HuH-7 (cell line): ENCODE measurements around the gene MX2.

Experiments
- DNase-seq: peaks from one replicate; pipeline ENCODE4 v3.0.0; 2011; ENCODE audit warnings: low spot score

Gene MX2

GRCh38 chr21:41438425-41439113 is 76.7 kb downstream of the MX2 start:
- no peak for DNase-seq

DNA sequence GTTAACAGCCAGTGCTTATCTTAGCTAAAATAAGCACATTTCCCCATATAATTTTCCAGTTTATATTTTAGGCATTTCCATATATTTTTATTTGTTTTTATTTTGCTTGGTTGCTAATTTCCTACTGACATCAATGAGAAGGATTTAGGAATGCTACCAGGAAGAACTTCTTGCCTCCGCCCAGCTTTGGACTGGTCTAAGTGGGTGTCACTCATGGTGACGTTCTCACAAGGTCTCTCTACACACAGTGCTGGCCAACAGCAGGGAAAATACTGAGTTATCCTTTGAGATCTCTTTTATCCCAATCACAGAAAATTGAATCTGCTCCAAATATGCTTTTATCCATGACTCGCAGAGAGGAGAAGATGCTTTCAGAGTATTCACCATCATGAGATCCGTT is 77.4 kb downstream of the MX2 start:
- no peak for DNase-seq

- no peak for DNase-seq
These were observed 79.7 kb downstream of the MX2 start for GRCh38 chr21:41441546-41441945.

DNA sequence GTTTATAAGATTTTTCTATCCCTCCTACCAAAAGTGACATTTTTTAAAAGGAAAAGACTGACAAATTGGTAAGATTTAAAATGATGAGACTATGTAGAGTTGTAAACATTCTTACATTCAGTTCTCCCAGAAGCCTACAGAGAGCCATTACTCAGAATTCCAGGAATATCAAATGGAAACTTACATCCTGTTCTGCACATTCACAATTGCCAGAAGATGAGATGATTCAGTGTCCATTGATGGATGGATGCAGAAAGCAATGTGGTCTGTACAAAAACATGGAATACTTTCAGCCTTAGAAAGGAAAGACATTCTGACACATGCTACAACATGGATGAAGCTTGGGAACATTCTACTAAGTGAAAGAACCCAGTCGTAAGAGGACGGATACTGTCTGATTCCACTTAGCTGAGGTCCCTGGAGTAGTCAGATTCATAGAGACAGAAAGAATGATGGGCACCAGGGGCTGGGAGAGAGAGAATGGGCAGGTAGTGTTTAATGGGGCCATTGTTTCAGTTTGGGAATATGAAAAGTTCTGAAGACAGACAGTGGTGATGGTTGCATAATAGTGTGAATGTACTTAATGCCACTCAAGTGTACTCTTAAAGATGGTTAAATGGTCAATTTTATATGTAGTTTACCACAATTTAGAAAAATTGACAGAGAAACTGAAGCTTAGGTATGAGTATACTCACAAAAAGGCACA is 80.8 kb downstream of the MX2 start:
- no peak for DNase-seq

- DNase-seq, result no peak
These were observed 81.7 kb downstream of the MX2 start for GRCh38 chr21:41443562-41443961.

- DNase-seq, result no peak
These were observed 83.1 kb downstream of the MX2 start for GRCh38 chr21:41444703-41445464.

- DNase-seq, result no peak
These were observed 83.6 kb downstream of the MX2 start for GRCh38 chr21:41445465-41445862.

GRCh38 chr21:41446586-41446985 is 84.8 kb downstream of the MX2 start:
- no peak for DNase-seq

DNA sequence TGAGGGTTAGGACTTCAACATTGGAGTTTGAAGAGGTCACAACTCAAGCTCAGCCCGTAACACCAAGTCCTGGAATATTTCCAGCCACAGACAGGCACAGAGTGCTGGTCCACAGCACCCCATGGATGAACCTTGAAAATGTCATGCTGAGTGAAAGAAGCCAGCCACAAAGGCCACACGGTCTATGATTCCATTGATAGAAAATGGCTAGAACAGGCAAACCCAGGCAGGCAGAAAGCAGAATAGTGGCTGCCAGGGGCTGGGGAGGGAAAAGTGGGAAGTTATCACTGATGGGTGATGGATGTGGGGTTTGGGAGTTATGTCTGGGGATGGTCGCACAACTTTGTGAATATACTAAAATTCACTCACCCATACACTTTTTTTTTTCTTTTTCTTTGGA is 85.5 kb downstream of the MX2 start:
- no peak for DNase-seq

- no peak for DNase-seq
These were observed 87.8 kb downstream of the MX2 start for GRCh38 chr21:41449613-41450012.

DNA sequence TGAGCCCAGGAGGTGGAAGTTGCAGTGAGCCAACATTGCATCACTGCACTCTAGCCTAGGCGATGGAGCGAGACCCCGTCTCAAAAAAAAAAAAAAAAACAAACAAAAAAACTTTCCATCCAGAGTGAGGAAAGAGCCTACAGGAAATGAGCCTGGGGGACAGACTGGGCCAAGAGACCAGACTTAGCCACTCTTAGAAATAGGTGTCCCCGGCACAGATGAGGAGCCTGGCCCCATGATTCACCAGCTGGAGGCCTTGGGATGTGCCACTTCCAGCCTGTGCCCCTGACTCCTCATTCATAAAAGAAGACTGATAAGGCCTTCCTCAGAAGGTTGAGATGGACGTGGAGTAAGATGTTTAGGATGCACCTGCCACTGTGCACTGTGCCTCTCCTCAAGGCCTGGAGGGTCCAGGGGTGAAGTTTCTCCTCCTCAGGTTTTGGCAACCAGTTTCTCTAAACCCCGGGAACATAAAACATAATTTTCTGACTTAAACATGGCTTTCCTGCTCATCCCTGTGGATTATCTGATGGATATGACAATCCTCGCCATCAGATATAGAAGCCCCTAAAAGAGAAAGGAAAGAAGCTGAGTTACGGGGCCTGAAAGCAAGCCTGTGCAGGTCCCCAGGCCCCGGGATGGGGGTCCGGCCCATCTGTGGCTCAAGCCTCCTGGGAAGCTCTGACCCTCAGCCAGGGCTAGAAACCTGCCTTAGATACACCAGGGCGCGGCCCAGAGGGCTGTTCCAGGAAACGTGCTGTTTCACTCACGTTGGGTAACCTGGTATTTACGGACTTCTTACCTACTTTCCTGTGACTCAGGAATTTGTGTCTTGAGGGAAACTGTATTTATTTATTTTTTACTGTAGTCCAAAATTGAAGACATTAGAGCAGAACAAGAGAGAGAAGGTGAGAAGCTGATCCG is 90.2 kb downstream of the MX2 start:
- DNase-seq, result no peak

DNA sequence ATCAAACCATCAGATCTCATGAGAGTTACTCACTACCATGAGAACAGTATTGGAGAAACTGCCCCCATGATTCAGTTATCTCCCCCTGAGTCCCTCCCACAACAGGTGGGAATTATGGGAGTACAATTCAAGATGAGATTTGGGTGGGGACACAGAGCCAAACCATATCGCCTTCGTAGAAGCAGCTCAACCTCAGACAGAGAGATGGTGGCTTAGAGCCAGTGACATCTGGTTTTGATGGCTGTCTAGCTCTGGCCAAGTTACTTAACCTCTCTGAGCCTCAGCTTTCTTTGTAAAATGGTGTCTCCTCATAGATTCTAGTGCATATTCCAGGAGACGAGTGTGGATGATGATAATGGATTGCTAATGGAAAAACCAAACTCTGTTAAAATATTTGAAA is 91.4 kb downstream of the MX2 start:
- DNase-seq, result no peak

- no peak for DNase-seq
These were observed 91.9 kb downstream of the MX2 start for GRCh38 chr21:41453761-41454160.

DNA sequence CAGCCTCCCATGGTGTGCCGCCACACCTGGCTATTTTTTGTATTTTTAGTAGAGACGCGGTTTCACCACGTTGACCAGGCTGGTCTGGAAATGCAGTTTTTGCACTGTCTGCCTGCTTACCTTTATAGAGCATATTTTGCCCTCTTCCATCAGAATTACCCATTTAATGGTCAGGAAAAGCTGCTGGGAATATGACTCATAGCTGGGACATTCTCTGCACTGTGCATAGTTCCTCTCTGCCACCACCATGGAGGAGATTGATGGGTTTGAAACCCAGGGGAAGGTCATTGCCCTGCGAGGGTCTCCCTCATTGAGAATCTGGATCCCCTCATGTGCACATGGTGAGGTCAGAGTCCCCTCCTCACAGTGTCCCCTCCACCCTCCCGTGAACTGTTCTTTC is 96.3 kb downstream of the MX2 start:
- DNase-seq, result no peak

DNA sequence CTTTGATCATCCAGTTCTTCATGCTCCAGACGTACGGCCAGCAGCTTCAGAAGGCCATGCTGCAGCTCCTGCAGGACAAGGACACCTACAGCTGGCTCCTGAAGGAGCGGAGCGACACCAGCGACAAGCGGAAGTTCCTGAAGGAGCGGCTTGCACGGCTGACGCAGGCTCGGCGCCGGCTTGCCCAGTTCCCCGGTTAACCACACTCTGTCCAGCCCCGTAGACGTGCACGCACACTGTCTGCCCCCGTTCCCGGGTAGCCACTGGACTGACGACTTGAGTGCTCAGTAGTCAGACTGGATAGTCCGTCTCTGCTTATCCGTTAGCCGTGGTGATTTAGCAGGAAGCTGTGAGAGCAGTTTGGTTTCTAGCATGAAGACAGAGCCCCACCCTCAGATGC is 96.7 kb downstream of the MX2 start:
- no peak for DNase-seq
